ENCODE data around the gene GPS2.

DNA sequence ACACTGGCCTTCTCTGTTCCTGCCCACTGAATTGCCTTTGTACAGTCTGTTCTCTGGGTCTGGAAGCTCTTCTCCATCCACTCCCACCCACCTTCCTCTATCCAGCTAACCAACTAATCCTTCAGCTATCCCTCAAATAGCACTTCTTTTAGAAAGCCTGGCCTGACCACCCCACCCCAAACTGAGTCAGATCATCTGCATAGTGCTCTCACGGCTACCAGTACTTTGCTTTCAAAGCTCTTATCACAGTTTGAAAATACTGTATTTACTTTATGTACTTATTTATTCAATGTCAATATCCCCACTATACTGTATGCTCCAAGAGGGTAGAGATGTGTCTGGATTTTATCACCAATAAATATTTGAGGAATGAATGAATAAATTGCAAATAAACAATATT lies 48.4 kb downstream of the GPS2 start:
- TF ChIP-seq, protein P1, sequence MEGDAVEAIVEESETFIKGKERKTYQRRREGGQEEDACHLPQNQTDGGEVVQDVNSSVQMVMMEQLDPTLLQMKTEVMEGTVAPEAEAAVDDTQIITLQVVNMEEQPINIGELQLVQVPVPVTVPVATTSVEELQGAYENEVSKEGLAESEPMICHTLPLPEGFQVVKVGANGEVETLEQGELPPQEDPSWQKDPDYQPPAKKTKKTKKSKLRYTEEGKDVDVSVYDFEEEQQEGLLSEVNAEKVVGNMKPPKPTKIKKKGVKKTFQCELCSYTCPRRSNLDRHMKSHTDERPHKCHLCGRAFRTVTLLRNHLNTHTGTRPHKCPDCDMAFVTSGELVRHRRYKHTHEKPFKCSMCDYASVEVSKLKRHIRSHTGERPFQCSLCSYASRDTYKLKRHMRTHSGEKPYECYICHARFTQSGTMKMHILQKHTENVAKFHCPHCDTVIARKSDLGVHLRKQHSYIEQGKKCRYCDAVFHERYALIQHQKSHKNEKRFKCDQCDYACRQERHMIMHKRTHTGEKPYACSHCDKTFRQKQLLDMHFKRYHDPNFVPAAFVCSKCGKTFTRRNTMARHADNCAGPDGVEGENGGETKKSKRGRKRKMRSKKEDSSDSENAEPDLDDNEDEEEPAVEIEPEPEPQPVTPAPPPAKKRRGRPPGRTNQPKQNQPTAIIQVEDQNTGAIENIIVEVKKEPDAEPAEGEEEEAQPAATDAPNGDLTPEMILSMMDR (conservative IDR thresholded peaks at IDR 0.05; ENCODE audit: low read depth, low read length): no peak
- no peak for TF ChIP-seq MXI1 (IDR thresholded peaks at IDR 0.05; ENCODE audit: borderline replicate concordance, low read depth, low read length)
- TF ChIP-seq POLR2A (IDR thresholded peaks at IDR 0.05; ENCODE audit: low read depth, low read length): no peak

Data from IMR-90 (cell line).